Activated naive CD4-positive, alpha-beta T cell treated with anti-CD3 and anti-CD28 coated beads for 36 hours (primary cell): ENCODE results near the gene EEF1A2. TPM values are rescaled to one million over a fixed set of nuclear protein-coding genes. Genes with fewer than 3 reads are reported as not detected.

ENCODE experiments used
- CTCF ChIA-PET: fragments of 350-600 bp; sonication (Branson Sonifier 250); formaldehyde crosslinking; loops from one replicate; lab custom pipeline; 2021; ENCODE audit warnings: antibody characterized with exemption; lab: Charles Lee
- DNase-seq: peaks from one replicate; pipeline ENCODE4 v3.0.0-alpha.2; 2020
- H3K27ac Mint-ChIP-seq: one replicate; pipeline ENCODE4 v1.8.0; 2021; ENCODE audit warnings: mild to moderate bottlenecking, mixed read lengths
- H3K27me3 Mint-ChIP-seq: one replicate; pipeline ENCODE4 v1.8.0; 2021; ENCODE audit warnings: low read depth, mixed read lengths
- H3K36me3 Mint-ChIP-seq: one replicate; pipeline ENCODE4 v1.8.0; 2021; ENCODE audit warnings: low read depth, mixed read lengths
- H3K4me1 Mint-ChIP-seq: one replicate; pipeline ENCODE4 v1.8.0; 2021; ENCODE audit warnings: low read depth, mixed read lengths
- H3K4me3 Mint-ChIP-seq: one replicate; pipeline ENCODE4 v1.8.0; 2021; ENCODE audit warnings: mild to moderate bottlenecking, moderate library complexity, mixed read lengths
- H3K9me3 Mint-ChIP-seq: one replicate; pipeline ENCODE4 v1.8.0; 2021; ENCODE audit warnings: mixed read lengths
- intact Hi-C: fragments of 100-400 bp; cut with micrococcal nuclease; formaldehyde crosslinking; loops from one replicate; pipeline ENCODE4 v1.15.1; 2023
- total RNA-seq, 2 experiments: library from RNA; stranded (reverse); gene quantifications; one replicate each; pipeline ENCODE4 v1.2.3, GENCODE V29; 2021

The EEF1A2 gene
- total RNA-seq, 2 experiments from 2014 or later, result 0.12 TPM; not detected in 1

GRCh38 chr20:63501818-63502670 is 3.2 kb upstream of the EEF1A2 start:
- CTCF ChIA-PET, result no interaction called here
- Mint-ChIP-seq H3K4me1 (peaks cover 1% of the 10 kb centered on the region), H3K27ac (no peak overlapping the region), H3K36me3 (no peaks in the 10 kb centered on the region), H3K9me3 (peaks cover 9% of the 10 kb centered on the region), H3K4me3 (no peak overlapping the region), H3K27me3 (peaks cover 15% of the 10 kb centered on the region)
- no peak for DNase-seq
- intact Hi-C loops, result no loop called here

- CTCF ChIA-PET, result no interaction called here
- H3K9me3 Mint-ChIP-seq, result peaks cover 9% of the 10 kb centered on the region
- no peak overlapping the region for H3K4me3 Mint-ChIP-seq
Measured at GRCh38 chr20:63500902-63501817, 2.3 kb upstream of the EEF1A2 start.

GRCh38 chr20:63500151-63500901 is 1.4 kb upstream of the EEF1A2 start:
- DNase-seq, result no peak
- CTCF ChIA-PET, result no interaction called here
- no peak overlapping the region for H3K4me3 Mint-ChIP-seq
- peaks cover 5% of the 10 kb centered on the region for H3K4me1 Mint-ChIP-seq
- H3K27ac Mint-ChIP-seq, result no peak overlapping the region
- no peaks in the 10 kb centered on the region for H3K36me3 Mint-ChIP-seq
- peaks cover 9% of the 10 kb centered on the region for H3K9me3 Mint-ChIP-seq
- H3K27me3 Mint-ChIP-seq, result peaks cover 18% of the 10 kb centered on the region
- intact Hi-C loops, result no loop called here

More at GRCh38 chr20:63500902-63501817, 2.3 kb upstream of the EEF1A2 start:
- peaks cover 17% of the 10 kb centered on the region for H3K27me3 Mint-ChIP-seq
- DNase-seq, result no peak
- peaks cover 5% of the 10 kb centered on the region for H3K4me1 Mint-ChIP-seq
- H3K36me3 Mint-ChIP-seq, result no peaks in the 10 kb centered on the region
- H3K27ac Mint-ChIP-seq, result no peak overlapping the region
- intact Hi-C loops, result no loop called here

GRCh38 chr20:63499338-63499969 is 571 bp upstream of the EEF1A2 start:
- Mint-ChIP-seq H3K4me3 (no peak overlapping the region), H3K36me3 (no peaks in the 10 kb centered on the region), H3K27ac (no peak overlapping the region), H3K4me1 (peaks cover 5% of the 10 kb centered on the region), H3K27me3 (peaks cover 18% of the 10 kb centered on the region), H3K9me3 (peaks cover 2% of the 10 kb centered on the region)
- DNase-seq, result no peak
- CTCF ChIA-PET, result no interaction called here
- intact Hi-C loops, result no loop called here

- Mint-ChIP-seq H3K27ac (no peak overlapping the region), H3K4me3 (no peak overlapping the region), H3K36me3 (no peaks in the 10 kb centered on the region), H3K9me3 (no peaks in the 10 kb centered on the region), H3K4me1 (peaks cover 5% of the 10 kb centered on the region), H3K27me3 (peaks cover 18% of the 10 kb centered on the region)
- intact Hi-C loops, result loop anchor here (2.0 kb wide), 1 partner anchor 23 kb away; the partner anchor contains the start of gene PPDPF
- no peak for DNase-seq
- CTCF ChIA-PET, result interaction anchor here (2.7 kb wide), 1 partner anchor 23 kb away, joined by 8 read pairs; the partner anchor contains the start of gene PPDPF
Measured at GRCh38 chr20:63497946-63498935, 642 bp downstream of the EEF1A2 start.

GRCh38 chr20:63497138-63497945 is 1.5 kb downstream of the EEF1A2 start:
- peaks cover 18% of the 10 kb centered on the region for H3K27me3 Mint-ChIP-seq
- H3K27ac Mint-ChIP-seq, result no peak overlapping the region
- H3K4me1 Mint-ChIP-seq, result peaks cover 5% of the 10 kb centered on the region
- CTCF ChIA-PET, result interaction anchor here (0.8 to 2.7 kb wide), 8 partner anchors 12 to 476 kb away, joined by 3 to 18 read pairs (median 4); partner anchors contain the start of genes PPDPF and PTK6
- no peak for DNase-seq
- intact Hi-C loops, result loop anchor here (2.0 kb wide), 1 partner anchor 23 kb away; the partner anchor contains the start of gene PPDPF
- no peaks in the 10 kb centered on the region for H3K9me3 Mint-ChIP-seq
- no peaks in the 10 kb centered on the region for H3K36me3 Mint-ChIP-seq
- no peak overlapping the region for H3K4me3 Mint-ChIP-seq

- H3K27ac Mint-ChIP-seq, result no peak overlapping the region
- H3K4me1 Mint-ChIP-seq, result peaks cover 5% of the 10 kb centered on the region
- no peaks in the 10 kb centered on the region for H3K9me3 Mint-ChIP-seq
- no peaks in the 10 kb centered on the region for H3K36me3 Mint-ChIP-seq
- CTCF ChIA-PET, result interaction anchor here (0.7 to 2.7 kb wide), 17 partner anchors 13 to 477 kb away, joined by 3 to 18 read pairs (median 3); partner anchors contain the start of genes ABHD16B, PPDPF and PTK6
- peaks cover 18% of the 10 kb centered on the region for H3K27me3 Mint-ChIP-seq
- intact Hi-C loops, result loop anchor here (2.0 kb wide), 1 partner anchor 24 kb away; the partner anchor contains the start of gene PPDPF
- DNase-seq, result no peak
- no peak overlapping the region for H3K4me3 Mint-ChIP-seq
Measured at GRCh38 chr20:63496596-63497120, 2.2 kb downstream of the EEF1A2 start.

GRCh38 chr20:63495741-63496595 is 2.9 kb downstream of the EEF1A2 start:
- peak; percentile 84 for DNase-seq
- no peaks in the 10 kb centered on the region for H3K9me3 Mint-ChIP-seq
- H3K4me3 Mint-ChIP-seq, result peak overlapping the region; percentile 15
- H3K27ac Mint-ChIP-seq, result no peak overlapping the region
- H3K4me1 Mint-ChIP-seq, result peaks cover 5% of the 10 kb centered on the region
- H3K36me3 Mint-ChIP-seq, result no peaks in the 10 kb centered on the region
- intact Hi-C loops, result loop anchor here (2.0 kb wide), 1 partner anchor 25 kb away; the partner anchor contains the start of gene PPDPF
- CTCF ChIA-PET, result interaction anchor here (0.7 to 2.7 kb wide), 18 partner anchors 12 to 478 kb away, joined by 3 to 18 read pairs (median 3); partner anchors contain the start of genes ABHD16B, PPDPF and PTK6
- peaks cover 21% of the 10 kb centered on the region for H3K27me3 Mint-ChIP-seq

- no peak for DNase-seq
- H3K9me3 Mint-ChIP-seq, result no peaks in the 10 kb centered on the region
- no peaks in the 10 kb centered on the region for H3K36me3 Mint-ChIP-seq
- H3K4me1 Mint-ChIP-seq, result peaks cover 5% of the 10 kb centered on the region
- H3K4me3 Mint-ChIP-seq, result no peak overlapping the region
- no peak overlapping the region for H3K27ac Mint-ChIP-seq
- intact Hi-C loops, result no loop called here
- H3K27me3 Mint-ChIP-seq, result peaks cover 22% of the 10 kb centered on the region
- CTCF ChIA-PET, result interaction anchor here (0.9 to 2.7 kb wide), 3 partner anchors 11 to 26 kb away, joined by 3 to 18 read pairs (median 8); partner anchors contain the start of gene PPDPF
Measured at GRCh38 chr20:63495167-63495720, 3.6 kb downstream of the EEF1A2 start.
